Measurements from ENCODE around the gene SMARCD2.

GRCh38 chr17:63786971-63787711, 55.3 kb downstream of the SMARCD2 start:
- TF ChIP-seq, protein P1, sequence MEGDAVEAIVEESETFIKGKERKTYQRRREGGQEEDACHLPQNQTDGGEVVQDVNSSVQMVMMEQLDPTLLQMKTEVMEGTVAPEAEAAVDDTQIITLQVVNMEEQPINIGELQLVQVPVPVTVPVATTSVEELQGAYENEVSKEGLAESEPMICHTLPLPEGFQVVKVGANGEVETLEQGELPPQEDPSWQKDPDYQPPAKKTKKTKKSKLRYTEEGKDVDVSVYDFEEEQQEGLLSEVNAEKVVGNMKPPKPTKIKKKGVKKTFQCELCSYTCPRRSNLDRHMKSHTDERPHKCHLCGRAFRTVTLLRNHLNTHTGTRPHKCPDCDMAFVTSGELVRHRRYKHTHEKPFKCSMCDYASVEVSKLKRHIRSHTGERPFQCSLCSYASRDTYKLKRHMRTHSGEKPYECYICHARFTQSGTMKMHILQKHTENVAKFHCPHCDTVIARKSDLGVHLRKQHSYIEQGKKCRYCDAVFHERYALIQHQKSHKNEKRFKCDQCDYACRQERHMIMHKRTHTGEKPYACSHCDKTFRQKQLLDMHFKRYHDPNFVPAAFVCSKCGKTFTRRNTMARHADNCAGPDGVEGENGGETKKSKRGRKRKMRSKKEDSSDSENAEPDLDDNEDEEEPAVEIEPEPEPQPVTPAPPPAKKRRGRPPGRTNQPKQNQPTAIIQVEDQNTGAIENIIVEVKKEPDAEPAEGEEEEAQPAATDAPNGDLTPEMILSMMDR (IDR thresholded peaks at IDR 0.05): no peak
- no peak for TF ChIP-seq POLR2A (IDR thresholded peaks at IDR 0.05)
